Neuronal stem cell (in vitro differentiated cells): ENCODE data around the gene FBXL14.

ENCODE experiments used
- DNase-seq: peaks from one replicate; pipeline ENCODE4 v3.0.0-alpha.2; 2013; ENCODE audit warnings: low spot score
- H2AFZ ChIP-seq: one replicate; pipeline ENCODE4 v1.6.1; 2013; ENCODE audit warnings: mild to moderate bottlenecking, low read length, inconsistent platforms
- H2AK5ac ChIP-seq: 2 replicates; pipeline ENCODE4 v1.6.1; 2013; ENCODE audit warnings: low read depth, mild to moderate bottlenecking, inconsistent platforms, low read length, moderate library complexity, mixed read lengths
- H2BK120ac ChIP-seq: 2 replicates; pipeline ENCODE4 v1.6.1; 2013; ENCODE audit warnings: low read depth, mild to moderate bottlenecking, inconsistent platforms, low read length, moderate library complexity, mixed read lengths
- H2BK12ac ChIP-seq: one replicate; pipeline ENCODE4 v1.6.1; 2013; ENCODE audit warnings: low read length, inconsistent platforms
- H2BK15ac ChIP-seq: 2 replicates; pipeline ENCODE4 v1.6.1; 2013; ENCODE audit warnings: mild to moderate bottlenecking, low read length, inconsistent platforms, mixed read lengths
- H2BK5ac ChIP-seq: one replicate; pipeline ENCODE4 v1.6.1; 2013; ENCODE audit warnings: inconsistent platforms, mild to moderate bottlenecking, low read length, moderate library complexity
- H3K14ac ChIP-seq: one replicate; pipeline ENCODE4 v1.6.1; 2013; ENCODE audit warnings: low read length, inconsistent platforms
- H3K18ac ChIP-seq: 2 replicates; pipeline ENCODE4 v1.6.1; 2013; ENCODE audit warnings: low read length, inconsistent platforms
- H3K23ac ChIP-seq: 2 replicates; pipeline ENCODE4 v1.6.1; 2013; ENCODE audit warnings: low read depth, mild to moderate bottlenecking, mixed read lengths, low read length, inconsistent platforms; ENCODE audit not compliant: poor library complexity
- H3K27ac ChIP-seq: replicated peaks from 3 replicates; pipeline ENCODE4 v1.5.1; 2013; ENCODE audit warnings: low read length, inconsistent platforms
- H3K27me3 ChIP-seq, 3 experiments: 2 replicates each; pipeline ENCODE4 v1.6.1; 2013; ENCODE audit warnings: low read length in 3 of 3, mild to moderate bottlenecking in 2 of 3, inconsistent platforms in 1 of 3, low read depth in 1 of 3, mixed read lengths in 1 of 3, moderate library complexity in 1 of 3; ENCODE audit not compliant: control insufficient read depth in 3 of 3, insufficient read depth in 3 of 3
- H3K36me3 ChIP-seq, 2 donors: replicated peaks in 1 of 2; 2 replicates each; pipeline ENCODE4 v1.6.1; 2013; ENCODE audit warnings: low read length in 2 of 2; ENCODE audit not compliant: control insufficient read depth in 2 of 2, insufficient read depth in 2 of 2
- H3K4ac ChIP-seq: 2 replicates; pipeline ENCODE4 v1.6.1; 2013; ENCODE audit warnings: inconsistent platforms, mild to moderate bottlenecking, low read length, moderate library complexity
- H3K4me1 ChIP-seq, 2 donors: 1 replicate in 1 of 2; 2 replicates in 1 of 2; pipeline ENCODE4 v1.6.1; 2013; ENCODE audit warnings: low read length in 2 of 2, low read depth in 1 of 2; ENCODE audit not compliant: control insufficient read depth in 2 of 2, insufficient read depth in 1 of 2
- H3K4me2 ChIP-seq: one replicate; pipeline ENCODE4 v1.6.1; 2013; ENCODE audit warnings: mild to moderate bottlenecking, low read length, inconsistent platforms; ENCODE audit not compliant: insufficient read depth, poor library complexity, severe bottlenecking
- H3K4me3 ChIP-seq, 2 donors: 2 replicates each; pipeline ENCODE4 v1.5.1; 2013; ENCODE audit warnings: low read length in 2 of 2, mild to moderate bottlenecking in 2 of 2, inconsistent platforms in 1 of 2, moderate library complexity in 1 of 2
- H3K79me1 ChIP-seq: one replicate; pipeline ENCODE4 v1.6.1; 2013; ENCODE audit warnings: low read depth, mild to moderate bottlenecking, inconsistent platforms, low read length, moderate library complexity
- H3K9ac ChIP-seq: one replicate; pipeline ENCODE4 v1.6.1; 2013; ENCODE audit warnings: mild to moderate bottlenecking, low read depth, low read length, inconsistent platforms; ENCODE audit not compliant: poor library complexity
- H3K9me3 ChIP-seq, 2 donors: replicated peaks in 1 of 2; 2 replicates each; pipeline versions ENCODE3 to v1.6.1; 2013; ENCODE audit warnings: low read length in 2 of 2, mild to moderate bottlenecking in 2 of 2, inconsistent platforms in 1 of 2, low read depth in 1 of 2, mixed read lengths in 1 of 2, moderate library complexity in 1 of 2; ENCODE audit not compliant: control insufficient read depth in 2 of 2, insufficient read depth in 1 of 2
- H4K8ac ChIP-seq: one replicate; pipeline ENCODE4 v1.6.1; 2013; ENCODE audit warnings: low read depth, mild to moderate bottlenecking, inconsistent platforms, low read length, moderate library complexity
- H4K91ac ChIP-seq: one replicate; pipeline ENCODE4 v1.6.1; 2013; ENCODE audit warnings: low read length, low read depth, mild to moderate bottlenecking, inconsistent platforms; ENCODE audit not compliant: poor library complexity
- WGBS, 2 donors: extraction: QIAGEN DNeasy Blood & Tissue Kit; methylation state at CpG; one replicate each; pipeline ENCODE4 v1.1.7; 2013; ENCODE audit warnings: missing lambda C conversion rate in 2 of 2, mixed read lengths in 1 of 2; ENCODE audit not compliant: insufficient read length in 2 of 2, insufficient replicate concordance in 1 of 2; ENCODE audit errors: extremely low coverage in 2 of 2; 5-methylcytosine and 5-hydroxymethylcytosine counted together

The FBXL14 gene

GRCh38 chr12:1590221-1590979, 4.0 kb downstream of the FBXL14 start:
- H2BK15ac ChIP-seq: no peak overlapping the region
- peak; percentile 84 for DNase-seq
- peak overlapping the region; percentile 55 for H3K4me2 ChIP-seq
- peaks cover 0 to 16% (median 0%) of the 10 kb centered on the region in 3 experiments for H3K27me3 ChIP-seq
- H4K91ac ChIP-seq: no peak overlapping the region
- no peak overlapping the region for H2AK5ac ChIP-seq
- no peak overlapping the region for H3K9ac ChIP-seq
- peaks cover 19 to 59% of the 10 kb centered on the region in 2 donors for H3K4me1 ChIP-seq
- no peak overlapping the region for H2BK5ac ChIP-seq
- peak overlapping the region; percentile 23 to 68 for H3K4me3 ChIP-seq
- H2AFZ ChIP-seq: no peak overlapping the region
- no CpG with 5 or more reads among the region's 12 CpGs for WGBS, 2 donors
- no peaks in the 10 kb centered on the region for H3K9me3 ChIP-seq
- H2BK12ac ChIP-seq: no peak overlapping the region
- no peak overlapping the region for H4K8ac ChIP-seq
- H3K36me3 ChIP-seq: peaks cover 4 to 8% of the 10 kb centered on the region in 2 donors
- H3K27ac ChIP-seq: peak overlapping the region; percentile 95
- no peak overlapping the region for H3K18ac ChIP-seq
- no peak overlapping the region for H2BK120ac ChIP-seq
- no peak overlapping the region for H3K4ac ChIP-seq
- no peak overlapping the region for H3K14ac ChIP-seq
- H3K23ac ChIP-seq: no peak overlapping the region
- peaks cover 6% of the 10 kb centered on the region for H3K79me1 ChIP-seq

- no peak overlapping the region for H4K91ac ChIP-seq
- H3K9me3 ChIP-seq: no peaks in the 10 kb centered on the region
- no peak overlapping the region for H3K4me3 ChIP-seq
- H2BK120ac ChIP-seq: no peak overlapping the region
- H3K23ac ChIP-seq: no peak overlapping the region
- peaks cover 0 to 15% (median 0%) of the 10 kb centered on the region in 3 experiments for H3K27me3 ChIP-seq
- H3K36me3 ChIP-seq: peaks cover 4 to 8% of the 10 kb centered on the region in 2 donors
- H2BK5ac ChIP-seq: no peak overlapping the region
- H2BK15ac ChIP-seq: no peak overlapping the region
- H2BK12ac ChIP-seq: no peak overlapping the region
- peaks cover 6% of the 10 kb centered on the region for H3K79me1 ChIP-seq
- no peak overlapping the region for H2AFZ ChIP-seq
- no CpG with 5 or more reads among the region's 3 CpGs for WGBS, 2 donors
- no peak overlapping the region for H4K8ac ChIP-seq
- no peak overlapping the region for H2AK5ac ChIP-seq
- no peak overlapping the region for H3K14ac ChIP-seq
- no peak overlapping the region for H3K4ac ChIP-seq
- H3K9ac ChIP-seq: no peak overlapping the region
- no peak overlapping the region for H3K27ac ChIP-seq
- peaks cover 24 to 55% of the 10 kb centered on the region in 2 donors for H3K4me1 ChIP-seq
- H3K18ac ChIP-seq: no peak overlapping the region
- H3K4me2 ChIP-seq: no peak overlapping the region
- DNase-seq: no peak
Measured at GRCh38 chr12:1588575-1588947, 5.8 kb downstream of the FBXL14 start.

- H3K14ac ChIP-seq: no peak overlapping the region
- no peak for DNase-seq
- H3K27ac ChIP-seq: no peak overlapping the region
- H3K27me3 ChIP-seq: peaks cover 0 to 15% (median 0%) of the 10 kb centered on the region in 3 experiments
- H2BK12ac ChIP-seq: no peak overlapping the region
- no peak overlapping the region for H3K4ac ChIP-seq
- no peak overlapping the region for H3K23ac ChIP-seq
- H2BK15ac ChIP-seq: no peak overlapping the region
- no peak overlapping the region for H3K4me2 ChIP-seq
- no peak overlapping the region for H2BK120ac ChIP-seq
- WGBS, 2 donors: no CpG with 5 or more reads among the region's 5 CpGs
- H2AK5ac ChIP-seq: no peak overlapping the region
- H3K18ac ChIP-seq: no peak overlapping the region
- H2BK5ac ChIP-seq: no peak overlapping the region
- H4K8ac ChIP-seq: no peak overlapping the region
- no peak overlapping the region for H2AFZ ChIP-seq
- H3K4me3 ChIP-seq: no peak overlapping the region
- no peaks in the 10 kb centered on the region for H3K9me3 ChIP-seq
- H3K9ac ChIP-seq: no peak overlapping the region
- H3K4me1 ChIP-seq: peaks cover 24 to 50% of the 10 kb centered on the region in 2 donors
- peaks cover 4% of the 10 kb centered on the region for H3K79me1 ChIP-seq
- peaks cover 4% of the 10 kb centered on the region in 2 donors for H3K36me3 ChIP-seq
- H4K91ac ChIP-seq: no peak overlapping the region
Measured at GRCh38 chr12:1587927-1588574, 6.3 kb downstream of the FBXL14 start.

DNA sequence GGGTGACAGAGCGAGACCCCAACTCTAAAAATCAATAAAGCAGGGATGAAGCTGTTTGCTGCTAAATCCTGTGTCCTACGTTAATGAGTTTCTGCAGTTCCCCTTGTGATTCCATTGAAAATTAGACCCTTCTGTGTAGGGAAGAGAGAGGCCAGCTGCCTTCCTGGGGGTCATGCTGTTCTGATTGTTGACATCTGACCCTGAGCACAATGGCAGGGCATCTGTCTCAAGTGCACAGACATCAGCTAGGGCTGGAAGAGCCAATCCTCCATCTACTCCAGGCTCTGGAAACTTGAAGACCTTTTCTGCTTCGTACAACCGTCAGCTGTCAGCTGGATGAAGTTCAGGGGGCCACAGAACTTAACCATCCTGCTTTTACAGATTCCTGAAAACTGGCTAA, 10.1 kb downstream of the FBXL14 start:
- no peak overlapping the region for H3K18ac ChIP-seq
- no peak overlapping the region for H3K4ac ChIP-seq
- no peak for DNase-seq
- no peak overlapping the region for H3K4me3 ChIP-seq
- no peak overlapping the region for H2BK12ac ChIP-seq
- H2AFZ ChIP-seq: no peak overlapping the region
- H3K9ac ChIP-seq: no peak overlapping the region
- no peak overlapping the region for H2AK5ac ChIP-seq
- no peaks in the 10 kb centered on the region for H3K79me1 ChIP-seq
- peaks cover 0 to 42% (median 0%) of the 10 kb centered on the region in 3 experiments for H3K27me3 ChIP-seq
- H3K14ac ChIP-seq: no peak overlapping the region
- no peak overlapping the region for H4K8ac ChIP-seq
- no peak overlapping the region for H3K4me2 ChIP-seq
- H2BK15ac ChIP-seq: no peak overlapping the region
- WGBS, 2 donors: no CpG with 5 or more reads among the region's 4 CpGs
- H3K9me3 ChIP-seq: no peaks in the 10 kb centered on the region
- no peak overlapping the region for H4K91ac ChIP-seq
- no peak overlapping the region for H3K27ac ChIP-seq
- no peak overlapping the region for H3K23ac ChIP-seq
- no peak overlapping the region for H2BK5ac ChIP-seq
- H2BK120ac ChIP-seq: no peak overlapping the region
- H3K4me1 ChIP-seq: peaks cover 36 to 37% of the 10 kb centered on the region in 2 donors
- peaks cover 2 to 4% of the 10 kb centered on the region in 2 donors for H3K36me3 ChIP-seq
